Activated B cell treated with CpG ODN at 0.5 μM for 24 hours (primary cell): ENCODE data around the gene KCND3. TPM values are rescaled to one million over a fixed set of nuclear protein-coding genes. Genes with fewer than 3 reads are reported as not detected.

ENCODE experiments used
- ATAC-seq: fragments of 200-7000 bp; cut with Tn5 transposase; one replicate; pipeline ENCODE4 v1.10.0; 2021; ENCODE audit warnings: low read depth, mild to moderate bottlenecking, moderate library complexity
- CTCF ChIA-PET: fragments of 350-600 bp; sonication (Branson Sonifier 250); formaldehyde crosslinking; loops from one replicate; lab custom pipeline; 2021; ENCODE audit warnings: antibody characterized with exemption; lab: Charles Lee
- POLR2A ChIA-PET: fragments of 350-600 bp; sonication (Branson Sonifier 250); formaldehyde crosslinking; loops from one replicate; lab custom pipeline; 2021; ENCODE audit warnings: antibody characterized with exemption; lab: Charles Lee
- DNase-seq: peaks from one replicate; pipeline ENCODE4 v3.0.0; 2022
- H3K27ac Mint-ChIP-seq: one replicate; pipeline ENCODE4 v1.8.0; 2020; ENCODE audit warnings: mixed read lengths
- H3K27me3 Mint-ChIP-seq: one replicate; pipeline ENCODE4 v1.8.0; 2021; ENCODE audit warnings: mixed read lengths
- H3K36me3 Mint-ChIP-seq: one replicate; pipeline ENCODE4 v1.8.0; 2021; ENCODE audit warnings: low read depth, mixed read lengths
- H3K4me1 Mint-ChIP-seq: one replicate; pipeline ENCODE4 v1.8.0; 2021; ENCODE audit warnings: mixed read lengths
- H3K4me3 Mint-ChIP-seq: one replicate; pipeline ENCODE4 v1.8.0; 2020; ENCODE audit warnings: mild to moderate bottlenecking, mixed read lengths
- H3K9me3 Mint-ChIP-seq: one replicate; pipeline ENCODE4 v1.8.0; 2020; ENCODE audit warnings: mixed read lengths
- intact Hi-C: fragments of 100-400 bp; cut with micrococcal nuclease; formaldehyde crosslinking; loops from one replicate; pipeline ENCODE4 v1.15.1; 2024
- total RNA-seq: library from RNA; stranded (reverse); gene quantifications from 2 replicates; pipeline ENCODE4 v1.2.3, GENCODE V29; 2022
- TF ChIP-seq, protein P1 (sequence below): fragments of 200-600 bp; IDR thresholded peaks from one replicate; pipeline ENCODE4 v1.8.0; 2022; ENCODE audit warnings: antibody characterized with exemption, mild to moderate bottlenecking

Gene KCND3
- total RNA-seq, 1 donor from 2014 or later = 0.04 TPM

- H3K4me3 Mint-ChIP-seq = no peak overlapping the region
- H3K27ac Mint-ChIP-seq = no peak overlapping the region
- peaks cover 2% of the 10 kb centered on the region for H3K9me3 Mint-ChIP-seq
- CTCF ChIA-PET = no interaction called here
- no peaks in the 10 kb centered on the region for H3K36me3 Mint-ChIP-seq
- H3K27me3 Mint-ChIP-seq = peaks cover 18% of the 10 kb centered on the region
- TF ChIP-seq, protein P1, sequence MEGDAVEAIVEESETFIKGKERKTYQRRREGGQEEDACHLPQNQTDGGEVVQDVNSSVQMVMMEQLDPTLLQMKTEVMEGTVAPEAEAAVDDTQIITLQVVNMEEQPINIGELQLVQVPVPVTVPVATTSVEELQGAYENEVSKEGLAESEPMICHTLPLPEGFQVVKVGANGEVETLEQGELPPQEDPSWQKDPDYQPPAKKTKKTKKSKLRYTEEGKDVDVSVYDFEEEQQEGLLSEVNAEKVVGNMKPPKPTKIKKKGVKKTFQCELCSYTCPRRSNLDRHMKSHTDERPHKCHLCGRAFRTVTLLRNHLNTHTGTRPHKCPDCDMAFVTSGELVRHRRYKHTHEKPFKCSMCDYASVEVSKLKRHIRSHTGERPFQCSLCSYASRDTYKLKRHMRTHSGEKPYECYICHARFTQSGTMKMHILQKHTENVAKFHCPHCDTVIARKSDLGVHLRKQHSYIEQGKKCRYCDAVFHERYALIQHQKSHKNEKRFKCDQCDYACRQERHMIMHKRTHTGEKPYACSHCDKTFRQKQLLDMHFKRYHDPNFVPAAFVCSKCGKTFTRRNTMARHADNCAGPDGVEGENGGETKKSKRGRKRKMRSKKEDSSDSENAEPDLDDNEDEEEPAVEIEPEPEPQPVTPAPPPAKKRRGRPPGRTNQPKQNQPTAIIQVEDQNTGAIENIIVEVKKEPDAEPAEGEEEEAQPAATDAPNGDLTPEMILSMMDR = no peak
- no peak for ATAC-seq
- H3K4me1 Mint-ChIP-seq = no peaks in the 10 kb centered on the region
- POLR2A ChIA-PET = no interaction called here
- intact Hi-C loops = no loop called here
- DNase-seq = no peak
These were observed 45.4 kb downstream of the KCND3 start for GRCh38 chr1:111943846-111944749.

DNA sequence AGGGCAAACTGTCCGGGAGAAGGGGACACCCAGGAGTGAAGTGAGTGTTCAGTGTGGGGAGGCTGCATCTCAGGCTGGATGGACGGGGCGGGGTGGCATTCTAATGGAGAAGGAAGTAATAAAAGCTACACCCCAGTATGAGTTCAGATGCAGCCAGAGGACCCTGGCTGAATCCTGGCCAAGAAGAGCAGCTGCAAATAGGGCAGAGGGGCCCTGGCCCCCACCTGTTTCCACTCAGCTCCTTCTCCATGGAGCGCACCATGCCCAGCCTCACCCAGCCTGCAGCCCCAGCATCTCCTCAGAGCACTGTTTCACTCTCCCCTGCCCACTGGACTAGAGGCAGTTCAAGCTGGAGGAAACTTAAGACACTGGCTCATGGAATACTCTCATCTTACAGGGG, 46.4 kb downstream of the KCND3 start:
- CTCF ChIA-PET = no interaction called here
- H3K27me3 Mint-ChIP-seq = peaks cover 8% of the 10 kb centered on the region
- POLR2A ChIA-PET = no interaction called here
- H3K9me3 Mint-ChIP-seq = peaks cover 2% of the 10 kb centered on the region
- H3K4me3 Mint-ChIP-seq = no peak overlapping the region
- no peaks in the 10 kb centered on the region for H3K36me3 Mint-ChIP-seq
- ATAC-seq (no peak), DNase-seq (no peak)
- TF ChIP-seq, protein P1 = no peak
- H3K27ac Mint-ChIP-seq = no peak overlapping the region
- intact Hi-C loops = no loop called here
- H3K4me1 Mint-ChIP-seq = no peaks in the 10 kb centered on the region

DNA sequence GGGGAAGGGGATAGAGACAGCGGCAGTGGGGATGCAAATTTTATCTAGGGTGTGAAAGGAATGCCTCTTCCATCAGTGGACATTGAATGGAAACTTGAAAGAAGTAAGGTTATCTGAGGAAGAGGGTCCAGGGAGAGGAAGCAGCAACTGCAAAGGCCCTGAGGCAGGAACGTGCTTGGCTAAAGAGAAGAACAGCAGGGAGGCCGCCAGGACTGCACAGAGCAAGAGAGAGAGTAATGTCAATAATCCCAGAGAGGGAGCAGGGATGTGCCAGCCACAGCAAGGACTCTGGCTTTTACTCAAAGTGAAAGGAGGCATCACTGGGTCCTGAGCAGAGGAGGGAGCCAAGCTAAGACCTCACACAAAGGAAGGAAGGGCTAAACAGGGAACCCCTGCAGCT, 50.9 kb downstream of the KCND3 start:
- H3K36me3 Mint-ChIP-seq = no peaks in the 10 kb centered on the region
- TF ChIP-seq, protein P1 = no peak
- intact Hi-C loops = no loop called here

GRCh38 chr1:111938123-111938522, 51.3 kb downstream of the KCND3 start:
- H3K9me3 Mint-ChIP-seq = peaks cover 2% of the 10 kb centered on the region
- H3K27me3 Mint-ChIP-seq = peaks cover 9% of the 10 kb centered on the region
- H3K4me3 Mint-ChIP-seq = no peak overlapping the region
- no peaks in the 10 kb centered on the region for H3K4me1 Mint-ChIP-seq
- ChIA-PET POLR2A (no interaction called here), CTCF (no interaction called here)
- no peak overlapping the region for H3K27ac Mint-ChIP-seq
- no peaks in the 10 kb centered on the region for H3K36me3 Mint-ChIP-seq
- intact Hi-C loops = no loop called here
- TF ChIP-seq, protein P1 = no peak
- DNase-seq (no peak), ATAC-seq (no peak)

More for the DNA sequence above, 50.9 kb downstream of the KCND3 start:
- no peak for ATAC-seq
- POLR2A ChIA-PET = no interaction called here
- Mint-ChIP-seq H3K4me3 (no peak overlapping the region), H3K27me3 (peaks cover 9% of the 10 kb centered on the region), H3K27ac (no peak overlapping the region), H3K4me1 (no peaks in the 10 kb centered on the region), H3K9me3 (peaks cover 2% of the 10 kb centered on the region)
- CTCF ChIA-PET = no interaction called here
- DNase-seq = no peak

- H3K36me3 Mint-ChIP-seq = no peaks in the 10 kb centered on the region
- ATAC-seq (no peak), DNase-seq (no peak)
- peaks cover 2% of the 10 kb centered on the region for H3K9me3 Mint-ChIP-seq
- intact Hi-C loops = no loop called here
- peaks cover 9% of the 10 kb centered on the region for H3K27me3 Mint-ChIP-seq
- TF ChIP-seq, protein P1 = no peak
- no peak overlapping the region for H3K4me3 Mint-ChIP-seq
- H3K4me1 Mint-ChIP-seq = no peaks in the 10 kb centered on the region
- ChIA-PET POLR2A (no interaction called here), CTCF (no interaction called here)
- H3K27ac Mint-ChIP-seq = no peak overlapping the region
These were observed 52.2 kb downstream of the KCND3 start for GRCh38 chr1:111937147-111937725.
